ENCODE data around the gene DYRK1A. TPM values are rescaled to one million over a fixed set of nuclear protein-coding genes. Genes with fewer than 3 reads are reported as not detected.
"Not testable (repeated sequence)": the region's sequence is repeated elsewhere in the genome, so short reads cannot be mapped to it uniquely, and the experiment has no call there.

DYRK1A gene
- total and polyA plus RNA-seq, 2 of the 13 experiments (the other 11 are each of a cell fraction or from before 2014, with no cell fraction given): 24.6 to 34.2 TPM

DNA sequence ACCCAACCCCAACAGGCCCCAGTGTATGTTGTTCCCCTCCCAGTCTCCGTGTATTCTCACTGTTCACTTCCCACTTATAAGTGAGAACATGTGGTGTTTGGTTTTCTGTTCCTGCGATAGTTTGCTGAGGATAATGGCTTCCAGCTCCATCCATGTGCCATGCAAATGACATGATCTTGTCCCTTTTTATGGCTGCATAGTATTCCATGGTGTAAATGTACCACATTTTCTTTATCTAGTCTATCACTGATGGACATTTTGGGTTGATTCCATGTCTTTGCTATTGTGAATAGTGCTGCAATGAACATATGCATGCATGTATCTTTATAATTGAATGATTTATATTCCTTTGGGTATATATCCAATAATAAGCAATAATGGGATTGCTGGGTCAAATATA lies 174.6 kb downstream of the DYRK1A start:
- H3K9ac ChIP-seq (ENCODE audit: insufficient read depth, low read depth, low read length); H2AFZ ChIP-seq (ENCODE audit: low read length); H3K36me3 ChIP-seq (replicated peaks in 1 of 2; ENCODE audit: control insufficient read depth in 1 of 2, insufficient read depth in 2 of 2, low read length in 2 of 2); POLR2A ChIA-PET; H3K27ac ChIP-seq (ENCODE audit: extremely low read length, insufficient read depth, low read length); H3K9me3 ChIP-seq (ENCODE audit: low read length); FAIRE-seq; H3K4me2 ChIP-seq (ENCODE audit: low read depth, low read length); DNase-seq (ENCODE audit: low spot score); H3K4me3 ChIP-seq (replicated peaks in 1 of 3; ENCODE audit: insufficient read depth in 1 of 3, low read depth in 2 of 3, low read length in 3 of 3); ATAC-seq; H3K27me3 ChIP-seq (ENCODE audit: control insufficient read depth in 1 of 2, insufficient read depth in 2 of 2, low read length in 2 of 2); in situ Hi-C loops (cut with HindIII; ENCODE audit: extremely low pct_ligation_motif_present, low pct_unique_long_range_greater_than_20kb); intact Hi-C loops (cut with micrococcal nuclease; ENCODE audit: unreplicated experiment); BruUV-seq (replicated peaks); H4K20me1 ChIP-seq (ENCODE audit: insufficient read depth, low read length); H3K79me2 ChIP-seq (ENCODE audit: insufficient read depth, low read length); CTCF ChIA-PET (ENCODE audit: low intra/inter-chr PET ratio, low total read pairs): not testable (repeated sequence)
- H3K4me1 ChIP-seq (ENCODE audit: insufficient read depth, low read length): peaks cover 16% of the 10 kb centered on the region
- WGBS (ENCODE audit: low lambda C conversion rate): 34% methylated on average over 2 of the region's 2 CpGs

DNA sequence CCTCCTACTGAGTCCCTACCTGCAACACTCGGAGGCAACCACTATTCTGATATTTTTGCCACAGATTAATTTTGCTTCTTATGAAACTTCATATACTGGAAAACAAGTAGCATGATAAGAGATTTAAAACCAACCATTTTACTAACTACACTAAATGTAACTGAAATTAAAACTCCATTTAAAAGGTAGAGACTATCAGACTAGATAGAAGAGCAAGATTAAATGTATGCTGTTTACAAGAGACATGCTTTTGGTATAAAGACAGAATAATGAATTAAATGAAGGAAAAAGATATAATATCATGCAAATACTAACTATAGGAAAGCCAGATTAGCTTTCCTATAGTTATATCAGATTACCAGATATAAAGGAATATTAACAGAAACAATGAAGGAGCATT lies 175.9 kb downstream of the DYRK1A start:
- Histone ChIP-seq H3K4me3 (replicated peaks in 1 of 3; ENCODE audit: insufficient read depth in 1 of 3, low read depth in 2 of 3, low read length in 3 of 3) (no peak overlapping the region), H3K27me3 (ENCODE audit: control insufficient read depth in 1 of 2, insufficient read depth in 2 of 2, low read length in 2 of 2) (no peaks in the 10 kb centered on the region; a peak in 1 of 5 replicates), H3K4me1 (ENCODE audit: insufficient read depth, low read length) (peaks cover 8% of the 10 kb centered on the region), H3K79me2 (ENCODE audit: insufficient read depth, low read length) (no peaks in the 10 kb centered on the region), H3K9me3 (ENCODE audit: low read length) (no peaks in the 10 kb centered on the region), H3K27ac (ENCODE audit: extremely low read length, insufficient read depth, low read length) (no peak overlapping the region), H3K9ac (ENCODE audit: insufficient read depth, low read depth, low read length) (no peak overlapping the region), H4K20me1 (ENCODE audit: insufficient read depth, low read length) (no peaks in the 10 kb centered on the region), H3K4me2 (ENCODE audit: low read depth, low read length) (no peak overlapping the region), H3K36me3 (replicated peaks in 1 of 2; ENCODE audit: control insufficient read depth in 1 of 2, insufficient read depth in 2 of 2, low read length in 2 of 2) (no peaks in the 10 kb centered on the region), H2AFZ (ENCODE audit: low read length) (no peak overlapping the region)
- BruUV-seq (replicated peaks): no TSS peak
- POLR2A ChIA-PET: no interaction called here
- 0% methylated on average over 1 of the region's 1 CpG for WGBS (ENCODE audit: low lambda C conversion rate)
- FAIRE-seq: no peak
- in situ Hi-C loops (cut with HindIII; ENCODE audit: extremely low pct_ligation_motif_present, low pct_unique_long_range_greater_than_20kb) (no loop called here), intact Hi-C loops (cut with micrococcal nuclease; ENCODE audit: unreplicated experiment) (no loop called here)
- no peak for ATAC-seq
- no peak for DNase-seq (ENCODE audit: low spot score)
- TF ChIP-seq ZNF644 (CRISPR knock-in tag; IDR thresholded peaks at IDR 0.05; ENCODE audit: low read depth) (no peak), SIN3B (IDR thresholded peaks at IDR 0.05; ENCODE audit: low read length) (no peak), NFKBIZ (CRISPR knock-in tag; IDR thresholded peaks at IDR 0.05) (no peak), ZNF567 (CRISPR knock-in tag; IDR thresholded peaks at IDR 0.05; ENCODE audit: borderline replicate concordance) (no peak), RFX1 (IDR thresholded peaks at IDR 0.05) (no peak), RFXANK (CRISPR knock-in tag; IDR thresholded peaks at IDR 0.05) (no peak), ZKSCAN5 (CRISPR knock-in tag; IDR thresholded peaks at IDR 0.05) (no peak)
- TF ChIP-seq, protein P1, sequence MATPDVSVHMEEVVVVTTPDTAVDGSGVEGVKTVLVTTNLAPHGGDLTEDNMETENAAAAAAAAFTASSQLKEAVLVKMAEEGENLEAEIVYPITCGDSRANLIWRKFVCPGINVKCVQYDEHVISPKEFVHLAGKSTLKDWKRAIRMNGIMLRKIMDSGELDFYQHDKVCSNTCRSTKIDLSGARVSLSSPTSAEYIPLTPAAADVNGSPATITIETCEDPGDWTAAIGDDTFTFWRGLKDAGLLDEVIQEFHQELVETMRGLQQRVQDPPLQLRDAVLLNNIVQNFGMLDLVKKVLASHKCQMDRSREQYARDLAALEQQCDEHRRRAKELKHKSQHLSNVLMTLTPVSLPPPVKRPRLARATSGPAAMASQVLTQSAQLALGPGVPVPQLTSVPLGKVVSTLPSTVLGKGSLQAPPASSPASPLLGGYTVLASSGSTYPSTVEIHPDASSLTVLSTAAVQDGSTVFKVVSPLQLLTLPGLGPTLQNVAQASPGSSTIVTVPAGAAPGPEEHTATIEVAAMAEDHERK (CRISPR knock-in tag; IDR thresholded peaks at IDR 0.05; ENCODE audit: low read depth): no peak
- CTCF ChIA-PET (ENCODE audit: low intra/inter-chr PET ratio, low total read pairs): no interaction called here
